Measurements from ENCODE around the gene TMEM208.
A peak's percentile ranks its signal among the peaks of the same experiment; 100 is the strongest.

Gene TMEM208

DNA sequence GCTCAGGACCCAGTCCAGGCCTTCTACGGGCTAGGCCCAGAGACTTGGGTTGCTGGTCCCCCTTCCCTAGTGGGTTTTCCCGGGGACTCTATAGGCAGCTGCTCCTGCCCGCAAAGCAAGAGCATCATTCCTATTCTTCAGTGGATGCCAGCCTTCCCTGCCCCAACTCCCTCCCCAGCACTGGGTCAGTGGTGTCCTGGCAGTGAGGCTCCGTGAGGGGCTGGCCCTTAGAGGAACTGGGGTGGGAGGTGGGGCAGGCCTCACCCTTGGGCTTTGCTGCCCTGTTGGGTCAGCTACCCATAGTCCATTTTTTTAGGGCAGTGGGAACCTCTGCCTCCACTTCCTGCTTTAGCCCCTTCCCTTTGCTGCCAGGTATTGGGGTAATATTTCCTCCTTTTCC lies 44.5 kb downstream of the TMEM208 start:
- Histone ChIP-seq H3K4me3 (no peak overlapping the region), H3K4me2 (no peak overlapping the region), H3K27me3 (no peaks in the 10 kb centered on the region), H3K9me3 (replicated peaks in 1 of 11) (no peaks in the 10 kb centered on the region), H4K20me1 (peaks cover 0 to 4% (median 0%) of the 10 kb centered on the region in 11 experiments; a peak in 1 of 22 replicates), H3K4me1 (peaks cover 0 to 16% (median 2%) of the 10 kb centered on the region in 10 experiments; a peak in 8 of 20 replicates), H3K27ac (no peak overlapping the region), H3K9ac (no peak overlapping the region), H3K36me3 (peaks cover 0 to 9% (median 2%) of the 10 kb centered on the region in 11 experiments; a peak in 5 of 22 replicates)
- no peak for TF ChIP-seq Cebpa-rat (IDR thresholded peaks at IDR 0.05)

DNA sequence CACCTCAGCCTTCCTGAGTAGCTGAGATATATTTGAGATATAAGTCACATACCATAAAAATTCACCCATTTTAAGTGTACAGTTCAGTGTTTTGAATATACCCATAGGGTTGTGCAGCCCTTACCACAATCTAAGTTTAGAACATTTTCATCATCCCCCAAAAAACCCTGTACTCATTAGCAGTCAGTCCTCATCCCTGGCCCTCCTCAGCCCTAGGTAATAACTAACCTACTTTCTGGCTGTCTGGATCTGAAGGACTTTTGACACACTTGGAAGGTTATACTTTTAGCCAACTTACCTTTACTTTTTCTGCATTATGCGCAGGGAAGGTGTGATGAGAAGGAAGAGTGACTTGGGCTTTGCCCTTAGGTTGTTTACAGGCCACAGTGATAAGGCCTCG lies 48.4 kb downstream of the TMEM208 start:
- Histone ChIP-seq H3K27ac (no peak overlapping the region), H3K4me2 (no peak overlapping the region), H3K27me3 (peaks cover 0 to 5% (median 0%) of the 10 kb centered on the region in 11 experiments; a peak in 1 of 22 replicates), H3K4me1 (peaks cover 16 to 33% (median 24%) of the 10 kb centered on the region in 10 experiments), H3K9me3 (replicated peaks in 1 of 11) (no peaks in the 10 kb centered on the region), H3K4me3 (no peak overlapping the region), H3K36me3 (peaks cover 0 to 20% (median 4%) of the 10 kb centered on the region in 11 experiments; a peak in 7 of 22 replicates), H3K9ac (no peak overlapping the region), H4K20me1 (peaks cover 0 to 10% (median 0%) of the 10 kb centered on the region in 11 experiments; a peak in 2 of 22 replicates)
- TF ChIP-seq Cebpa-rat (IDR thresholded peaks at IDR 0.05) = no peak

- H3K27ac ChIP-seq = peak overlapping the region in 7 of 11 experiments; percentile 2 to 77 (median 44); a peak in 7 of 22 replicates
- H3K9me3 ChIP-seq (replicated peaks in 1 of 11) = no peaks in the 10 kb centered on the region
- no peak for TF ChIP-seq Cebpa-rat (IDR thresholded peaks at IDR 0.05)
- peaks cover 0 to 5% (median 0%) of the 10 kb centered on the region in 11 experiments; a peak in 1 of 22 replicates for H3K27me3 ChIP-seq
- H3K9ac ChIP-seq = peak overlapping the region; percentile 0 to 83 (median 76); a peak in 15 of 22 replicates
- H3K36me3 ChIP-seq = peaks cover 0 to 20% (median 4%) of the 10 kb centered on the region in 11 experiments; a peak in 7 of 22 replicates
- peak overlapping the region in 2 of 10 experiments; percentile 61 to 63; a peak in 3 of 20 replicates for H3K4me3 ChIP-seq
- H3K4me2 ChIP-seq = peak overlapping the region; percentile 86 to 99 (median 97)
- H4K20me1 ChIP-seq = peaks cover 0 to 10% (median 0%) of the 10 kb centered on the region in 11 experiments; a peak in 1 of 22 replicates
- H3K4me1 ChIP-seq = peaks cover 16 to 33% (median 24%) of the 10 kb centered on the region in 10 experiments
These were observed 50.5 kb downstream of the TMEM208 start for GRCh38 chr16:67277294-67277998.

- peaks cover 0 to 5% (median 0%) of the 10 kb centered on the region in 11 experiments; a peak in 1 of 22 replicates for H3K27me3 ChIP-seq
- peaks cover 17 to 33% (median 26%) of the 10 kb centered on the region in 10 experiments for H3K4me1 ChIP-seq
These were observed 51.3 kb downstream of the TMEM208 start for GRCh38 chr16:67277999-67278772.

More at GRCh38 chr16:67277999-67278772, 51.3 kb downstream of the TMEM208 start:
- Histone ChIP-seq H4K20me1 (peaks cover 0 to 10% (median 0%) of the 10 kb centered on the region in 11 experiments; a peak in 1 of 22 replicates), H3K36me3 (peaks cover 0 to 20% (median 4%) of the 10 kb centered on the region in 11 experiments; a peak in 7 of 22 replicates), H3K9ac (peak overlapping the region; percentile 63 to 83 (median 77)), H3K9me3 (replicated peaks in 1 of 11) (no peaks in the 10 kb centered on the region), H3K4me3 (peak overlapping the region; percentile 52 to 71 (median 62)), H3K4me2 (peak overlapping the region; percentile 86 to 99 (median 97)), H3K27ac (peak overlapping the region; percentile 16 to 77 (median 72); a peak in 21 of 22 replicates)
- TF ChIP-seq Cebpa-rat (IDR thresholded peaks at IDR 0.05) = no peak
